ENCODE results near the gene TBC1D21.

Gene TBC1D21

DNA sequence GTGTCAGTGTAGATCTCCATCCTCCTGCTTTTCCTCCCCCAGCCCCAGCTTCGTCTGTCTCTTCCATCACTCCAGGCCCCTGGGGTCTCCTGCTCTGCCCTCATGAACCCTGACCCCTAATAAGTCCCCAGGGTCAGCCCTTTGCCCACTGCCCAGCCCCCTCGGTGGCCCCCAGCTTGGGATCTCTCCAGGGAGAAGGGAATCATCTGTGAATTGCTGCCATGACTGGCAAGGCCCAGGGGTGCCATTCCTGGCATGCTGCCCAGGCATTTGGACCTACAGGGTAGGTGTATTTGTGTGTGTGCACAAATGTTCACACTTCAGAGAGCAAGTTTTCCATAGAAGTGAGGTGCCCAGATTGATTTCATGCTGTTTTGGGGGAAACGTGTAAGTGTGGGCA, 5.9 kb upstream of the TBC1D21 start:
- no peak overlapping the region for H3K4me3 ChIP-seq (ENCODE audit: low read depth, low read length)
- TF ChIP-seq, protein P1, sequence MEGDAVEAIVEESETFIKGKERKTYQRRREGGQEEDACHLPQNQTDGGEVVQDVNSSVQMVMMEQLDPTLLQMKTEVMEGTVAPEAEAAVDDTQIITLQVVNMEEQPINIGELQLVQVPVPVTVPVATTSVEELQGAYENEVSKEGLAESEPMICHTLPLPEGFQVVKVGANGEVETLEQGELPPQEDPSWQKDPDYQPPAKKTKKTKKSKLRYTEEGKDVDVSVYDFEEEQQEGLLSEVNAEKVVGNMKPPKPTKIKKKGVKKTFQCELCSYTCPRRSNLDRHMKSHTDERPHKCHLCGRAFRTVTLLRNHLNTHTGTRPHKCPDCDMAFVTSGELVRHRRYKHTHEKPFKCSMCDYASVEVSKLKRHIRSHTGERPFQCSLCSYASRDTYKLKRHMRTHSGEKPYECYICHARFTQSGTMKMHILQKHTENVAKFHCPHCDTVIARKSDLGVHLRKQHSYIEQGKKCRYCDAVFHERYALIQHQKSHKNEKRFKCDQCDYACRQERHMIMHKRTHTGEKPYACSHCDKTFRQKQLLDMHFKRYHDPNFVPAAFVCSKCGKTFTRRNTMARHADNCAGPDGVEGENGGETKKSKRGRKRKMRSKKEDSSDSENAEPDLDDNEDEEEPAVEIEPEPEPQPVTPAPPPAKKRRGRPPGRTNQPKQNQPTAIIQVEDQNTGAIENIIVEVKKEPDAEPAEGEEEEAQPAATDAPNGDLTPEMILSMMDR (IDR thresholded peaks at IDR 0.05; ENCODE audit: low read depth, low read length, missing control alignments) = no peak
- no peak for DNase-seq (ENCODE audit: low read depth)

DNA sequence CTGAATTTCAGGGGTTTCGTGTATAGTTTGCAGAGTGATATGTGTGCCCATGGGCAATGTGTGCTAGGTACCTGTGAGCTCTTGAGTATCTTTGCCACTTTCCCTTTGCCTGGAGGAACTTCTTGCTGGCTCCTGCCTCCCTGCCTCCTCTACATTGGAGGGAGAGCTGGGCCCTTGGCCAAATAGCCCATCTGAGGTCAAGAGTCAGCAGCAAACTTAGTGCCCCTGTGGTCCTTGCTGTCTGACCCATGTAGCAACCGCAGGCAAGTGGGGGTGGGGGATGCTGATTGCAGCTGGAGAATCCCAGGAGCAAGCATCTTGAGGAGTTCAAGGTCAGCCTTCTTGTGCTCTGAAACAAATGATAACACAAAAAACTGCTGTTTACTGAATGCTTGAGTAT, 5.4 kb upstream of the TBC1D21 start:
- TF ChIP-seq, protein P1 (IDR thresholded peaks at IDR 0.05; ENCODE audit: low read depth, low read length, missing control alignments) = no peak
- DNase-seq (ENCODE audit: low read depth) = no peak
- no peak overlapping the region for H3K4me3 ChIP-seq (ENCODE audit: low read depth, low read length)

DNA sequence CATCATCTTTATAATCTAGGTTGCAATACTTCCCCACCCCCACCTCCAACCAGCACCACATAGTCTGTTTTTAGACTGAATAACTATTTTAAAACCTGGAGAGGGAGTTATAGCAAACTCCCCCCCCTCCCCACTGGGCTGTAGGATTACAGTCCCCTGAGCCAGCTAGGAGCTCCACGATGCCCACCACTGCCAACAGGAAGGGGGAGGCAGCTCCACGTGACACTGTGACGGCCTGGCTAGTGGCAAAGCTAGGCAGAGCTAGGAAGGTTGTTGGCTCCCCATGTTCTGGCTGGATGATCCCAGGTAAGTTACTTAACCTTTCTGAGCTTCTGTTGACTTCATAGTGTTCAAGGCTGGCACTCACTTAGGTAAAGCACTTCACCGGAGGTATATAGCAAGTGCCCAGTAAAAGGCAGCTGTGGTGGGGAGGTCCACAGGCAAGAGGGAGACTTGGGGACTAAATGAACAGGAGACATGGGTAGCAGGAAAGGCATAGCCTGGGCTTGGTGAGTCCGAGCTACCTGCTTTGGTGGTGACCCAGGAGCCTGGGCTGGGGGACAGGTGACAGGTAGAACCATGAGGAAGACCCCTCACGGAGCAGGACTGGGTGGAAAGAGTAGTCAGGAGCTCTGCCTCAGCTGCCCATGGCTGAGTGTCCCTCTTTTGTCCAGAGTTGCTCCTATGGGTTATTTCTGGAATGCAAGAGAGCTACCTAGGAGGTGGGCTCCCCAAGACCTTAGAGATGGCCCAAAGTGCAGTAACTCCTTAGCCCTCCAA, 4.0 kb upstream of the TBC1D21 start:
- DNase-seq (ENCODE audit: low read depth) = no peak
- no peak overlapping the region for H3K4me3 ChIP-seq (ENCODE audit: low read depth, low read length)
- TF ChIP-seq, protein P1 (IDR thresholded peaks at IDR 0.05; ENCODE audit: low read depth, low read length, missing control alignments) = no peak

DNA sequence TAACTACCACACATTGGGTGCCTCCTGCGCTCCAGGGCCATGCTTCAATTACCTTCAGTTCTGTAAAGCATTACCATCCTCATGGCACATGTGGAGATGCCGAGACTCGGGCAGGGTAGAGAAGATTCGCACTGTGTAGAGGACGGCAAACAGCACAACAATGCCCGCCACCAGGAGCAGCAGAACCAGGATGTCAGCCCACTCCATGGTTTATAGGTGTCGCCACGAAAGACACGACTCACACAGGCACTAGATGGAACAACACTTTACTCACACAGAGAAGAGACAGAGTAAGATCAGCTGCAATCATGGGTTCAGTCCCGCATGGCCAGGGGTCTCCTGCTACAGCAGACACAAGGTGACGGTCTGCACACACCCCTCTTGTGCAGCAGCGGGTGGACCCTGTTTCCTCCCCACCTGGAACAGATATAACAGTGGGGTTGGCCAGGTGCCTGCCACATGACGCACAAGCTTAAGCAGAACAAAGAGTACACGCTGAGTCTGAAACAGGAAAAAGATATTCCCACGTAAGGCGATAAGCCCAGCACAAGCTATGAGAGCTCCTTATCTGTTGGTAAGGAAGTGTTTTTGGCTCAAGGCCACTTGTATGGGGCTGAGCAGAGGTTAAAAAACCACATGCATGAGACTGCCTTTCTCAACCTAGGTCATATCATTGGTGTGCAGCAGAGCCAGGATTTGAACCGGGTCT, 2.5 kb upstream of the TBC1D21 start:
- TF ChIP-seq, protein P1 (IDR thresholded peaks at IDR 0.05; ENCODE audit: low read depth, low read length, missing control alignments) = no peak
- no peak for DNase-seq (ENCODE audit: low read depth)
- no peak overlapping the region for H3K4me3 ChIP-seq (ENCODE audit: low read depth, low read length)

DNA sequence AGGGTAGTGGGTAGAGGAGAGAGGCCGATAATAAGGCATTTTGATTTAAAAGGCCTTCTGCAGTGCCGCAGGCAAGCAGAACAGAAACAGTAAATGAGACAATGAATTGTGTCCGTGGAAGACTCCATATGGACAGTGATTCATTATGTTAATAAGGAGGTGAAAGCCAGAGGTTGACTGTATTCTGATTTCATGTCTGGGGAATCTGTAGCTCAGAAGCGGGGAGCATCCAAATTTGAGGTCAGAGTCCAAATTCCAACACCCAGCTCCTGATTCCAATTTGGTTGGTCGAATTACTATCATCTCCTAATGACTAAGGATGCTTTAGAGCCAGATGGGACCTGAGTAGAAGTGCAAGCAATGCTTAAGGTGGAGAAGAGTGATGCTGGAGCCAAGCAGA, 1.0 kb upstream of the TBC1D21 start:
- DNase-seq (ENCODE audit: low read depth) = no peak
- TF ChIP-seq, protein P1 (IDR thresholded peaks at IDR 0.05; ENCODE audit: low read depth, low read length, missing control alignments) = no peak
- no peak overlapping the region for H3K4me3 ChIP-seq (ENCODE audit: low read depth, low read length)

DNA sequence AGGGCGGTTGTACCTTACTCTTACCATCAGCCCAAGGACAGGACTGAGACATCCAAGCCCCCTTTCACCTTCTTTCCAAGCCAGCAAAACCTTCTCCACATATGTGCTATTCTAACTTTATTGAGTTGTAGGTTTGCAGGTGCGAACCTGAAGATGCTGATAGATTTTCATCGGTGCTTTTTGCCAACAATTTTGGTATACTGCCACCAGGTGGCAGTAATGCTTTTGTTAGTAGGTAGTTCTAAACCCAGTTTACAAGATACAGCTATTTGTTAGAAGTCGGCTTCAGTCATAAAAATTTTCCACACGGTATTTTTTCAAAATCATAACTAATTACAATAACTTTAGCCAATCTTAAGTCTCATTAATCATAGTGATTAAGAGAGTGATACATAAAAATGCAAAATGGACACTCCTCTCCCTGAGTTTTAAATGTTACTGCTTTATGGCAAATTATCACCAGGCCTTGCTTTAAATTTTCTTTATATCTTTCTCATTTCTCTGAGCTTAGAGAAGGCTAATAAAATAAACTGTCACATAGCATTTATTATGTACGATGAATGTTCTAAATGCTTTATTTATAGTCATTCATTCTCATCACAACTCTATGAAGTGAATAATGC, 636 bp downstream of the TBC1D21 start:
- H3K4me3 ChIP-seq (ENCODE audit: low read depth, low read length) = no peak overlapping the region
- TF ChIP-seq, protein P1 (IDR thresholded peaks at IDR 0.05; ENCODE audit: low read depth, low read length, missing control alignments) = peak; percentile 60
- DNase-seq (ENCODE audit: low read depth) = peak; percentile 2
